ENCODE measurements around the gene ARSK. TPM values are rescaled to one million over a fixed set of nuclear protein-coding genes. Genes with fewer than 3 reads are reported as not detected.
A peak's percentile ranks its signal among the peaks of the same experiment; 100 is the strongest.

Gene ARSK
- total and polyA plus RNA-seq, 2 of the 13 experiments (the other 11 are each of a cell fraction or from before 2014, with no cell fraction given) = 7.9 TPM

DNA sequence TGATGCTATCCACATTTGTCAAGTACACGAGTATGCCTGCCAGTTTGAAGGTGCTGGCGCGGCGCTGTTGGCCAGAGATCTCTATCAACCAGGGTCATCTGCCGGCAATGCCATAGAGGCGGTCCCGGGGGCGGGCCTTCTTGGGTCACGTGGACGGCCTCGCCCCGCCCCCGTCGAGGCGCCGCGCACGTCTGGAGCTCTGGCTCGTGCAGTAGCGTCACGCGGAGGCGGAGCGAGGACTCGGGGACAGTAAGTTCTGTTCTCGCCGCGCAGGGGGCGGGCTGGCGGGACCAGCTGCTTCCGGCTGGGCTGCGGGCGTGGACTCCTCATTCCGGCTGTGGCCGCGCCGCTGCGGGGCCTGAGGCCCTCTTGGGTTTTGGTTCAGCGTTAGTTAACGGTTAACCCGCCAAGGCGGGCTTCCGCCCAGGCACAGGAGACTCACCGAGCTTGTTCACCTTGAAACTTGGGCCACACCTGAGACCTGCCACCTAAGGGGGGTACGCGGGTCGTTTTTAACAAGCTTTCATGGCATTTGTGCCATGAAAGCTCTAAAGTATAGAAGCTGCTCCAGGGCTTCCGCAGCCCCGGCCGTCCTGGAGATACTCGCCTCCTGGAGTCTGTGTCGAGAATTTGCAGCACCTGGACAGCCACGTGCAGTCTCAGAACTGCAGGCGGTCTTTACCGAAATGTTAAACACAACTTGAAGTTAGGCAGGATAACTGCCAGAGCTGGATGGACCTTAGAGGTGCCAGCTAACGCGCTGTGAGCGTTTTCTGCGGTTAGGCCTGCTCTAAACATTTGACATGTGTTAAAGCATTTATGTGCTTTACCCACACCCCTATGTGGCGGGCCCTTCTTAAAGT is 91.9 kb downstream of the ARSK start, which contains the start of gene RFESD (continued):
- TF ChIP-seq ZMAT3 (CRISPR knock-in tag; conservative IDR thresholded peaks at IDR 0.05) (no peak; the same call in 1 of the 2 replicates), ZNF143 (CRISPR knock-in tag; IDR thresholded peaks at IDR 0.05) (peak; percentile 36; the same call in 1 of the 2 replicates), ARHGAP35 (CRISPR knock-in tag; IDR thresholded peaks at IDR 0.05; ENCODE audit: borderline replicate concordance) (peak; percentile 66; the same call in 1 of the 2 replicates), SRSF9 (IDR thresholded peaks at IDR 0.05; ENCODE audit: borderline replicate concordance, insufficient read depth, low read depth, low read length, poor library complexity, severe bottlenecking) (no peak), KAT8 (CRISPR knock-in tag; IDR thresholded peaks at IDR 0.05) (peak; percentile 92), MIER3 (CRISPR knock-in tag; IDR thresholded peaks at IDR 0.05; ENCODE audit: borderline replicate concordance) (peak; percentile 97), ZSCAN30 (CRISPR knock-in tag; IDR thresholded peaks at IDR 0.05) (0 out of 2 replicates have a peak, but pooled peaks have one; percentile 63), NPAS2 (CRISPR knock-in tag; IDR thresholded peaks at IDR 0.05; ENCODE audit: borderline replicate concordance) (no peak), ZNF44 (CRISPR knock-in tag; IDR thresholded peaks at IDR 0.05) (no peak), IRF2 (CRISPR knock-in tag; IDR thresholded peaks at IDR 0.05) (peak; percentile 79; the same call in 1 of the 2 replicates), HHEX (CRISPR knock-in tag; IDR thresholded peaks at IDR 0.05) (no peak), NR2F6 (IDR thresholded peaks at IDR 0.05) (no peak), NR2F6 (CRISPR knock-in tag; IDR thresholded peaks at IDR 0.05) (peak; percentile 69), NBN (conservative IDR thresholded peaks at IDR 0.05) (no peak), CHCHD3 (CRISPR knock-in tag; IDR thresholded peaks at IDR 0.05) (no peak), SRF (IDR thresholded peaks at IDR 0.05; ENCODE audit: low read depth, low read length) (no peak), FOXK2 (IDR thresholded peaks at IDR 0.05) (no peak), ZC3H13 (CRISPR knock-in tag; IDR thresholded peaks at IDR 0.05) (no peak; the same call in 1 of the 2 replicates), ISX (CRISPR knock-in tag; conservative IDR thresholded peaks at IDR 0.05) (peak; percentile 71; the same call in 1 of the 2 replicates)
- TF ChIP-seq, protein P1, sequence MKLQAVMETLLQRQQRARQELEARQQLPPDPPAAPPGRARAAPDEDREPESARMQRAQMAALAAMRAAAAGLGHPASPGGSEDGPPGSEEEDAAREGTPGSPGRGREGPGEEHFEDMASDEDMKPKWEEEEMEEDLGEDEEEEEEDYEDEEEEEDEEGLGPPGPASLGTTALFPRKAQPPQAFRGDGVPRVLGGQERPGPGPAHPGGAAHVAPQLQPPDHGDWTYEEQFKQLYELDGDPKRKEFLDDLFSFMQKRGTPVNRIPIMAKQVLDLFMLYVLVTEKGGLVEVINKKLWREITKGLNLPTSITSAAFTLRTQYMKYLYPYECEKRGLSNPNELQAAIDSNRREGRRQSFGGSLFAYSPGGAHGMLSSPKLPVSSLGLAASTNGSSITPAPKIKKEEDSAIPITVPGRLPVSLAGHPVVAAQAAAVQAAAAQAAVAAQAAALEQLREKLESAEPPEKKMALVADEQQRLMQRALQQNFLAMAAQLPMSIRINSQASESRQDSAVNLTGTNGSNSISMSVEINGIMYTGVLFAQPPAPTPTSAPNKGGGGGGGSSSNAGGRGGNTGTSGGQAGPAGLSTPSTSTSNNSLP (IDR thresholded peaks at IDR 0.05; ENCODE audit: low read depth, low read length) = no peak
- TF ChIP-seq, protein P2, sequence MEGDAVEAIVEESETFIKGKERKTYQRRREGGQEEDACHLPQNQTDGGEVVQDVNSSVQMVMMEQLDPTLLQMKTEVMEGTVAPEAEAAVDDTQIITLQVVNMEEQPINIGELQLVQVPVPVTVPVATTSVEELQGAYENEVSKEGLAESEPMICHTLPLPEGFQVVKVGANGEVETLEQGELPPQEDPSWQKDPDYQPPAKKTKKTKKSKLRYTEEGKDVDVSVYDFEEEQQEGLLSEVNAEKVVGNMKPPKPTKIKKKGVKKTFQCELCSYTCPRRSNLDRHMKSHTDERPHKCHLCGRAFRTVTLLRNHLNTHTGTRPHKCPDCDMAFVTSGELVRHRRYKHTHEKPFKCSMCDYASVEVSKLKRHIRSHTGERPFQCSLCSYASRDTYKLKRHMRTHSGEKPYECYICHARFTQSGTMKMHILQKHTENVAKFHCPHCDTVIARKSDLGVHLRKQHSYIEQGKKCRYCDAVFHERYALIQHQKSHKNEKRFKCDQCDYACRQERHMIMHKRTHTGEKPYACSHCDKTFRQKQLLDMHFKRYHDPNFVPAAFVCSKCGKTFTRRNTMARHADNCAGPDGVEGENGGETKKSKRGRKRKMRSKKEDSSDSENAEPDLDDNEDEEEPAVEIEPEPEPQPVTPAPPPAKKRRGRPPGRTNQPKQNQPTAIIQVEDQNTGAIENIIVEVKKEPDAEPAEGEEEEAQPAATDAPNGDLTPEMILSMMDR (CRISPR knock-in tag; IDR thresholded peaks at IDR 0.05) = peak; percentile 56
- TF ChIP-seq, protein P3, sequence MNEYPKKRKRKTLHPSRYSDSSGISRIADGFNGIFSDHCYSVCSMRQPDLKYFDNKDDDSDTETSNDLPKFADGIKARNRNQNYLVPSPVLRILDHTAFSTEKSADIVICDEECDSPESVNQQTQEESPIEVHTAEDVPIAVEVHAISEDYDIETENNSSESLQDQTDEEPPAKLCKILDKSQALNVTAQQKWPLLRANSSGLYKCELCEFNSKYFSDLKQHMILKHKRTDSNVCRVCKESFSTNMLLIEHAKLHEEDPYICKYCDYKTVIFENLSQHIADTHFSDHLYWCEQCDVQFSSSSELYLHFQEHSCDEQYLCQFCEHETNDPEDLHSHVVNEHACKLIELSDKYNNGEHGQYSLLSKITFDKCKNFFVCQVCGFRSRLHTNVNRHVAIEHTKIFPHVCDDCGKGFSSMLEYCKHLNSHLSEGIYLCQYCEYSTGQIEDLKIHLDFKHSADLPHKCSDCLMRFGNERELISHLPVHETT (CRISPR knock-in tag; conservative IDR thresholded peaks at IDR 0.05) = no peak
- TF ChIP-seq, protein P4, sequence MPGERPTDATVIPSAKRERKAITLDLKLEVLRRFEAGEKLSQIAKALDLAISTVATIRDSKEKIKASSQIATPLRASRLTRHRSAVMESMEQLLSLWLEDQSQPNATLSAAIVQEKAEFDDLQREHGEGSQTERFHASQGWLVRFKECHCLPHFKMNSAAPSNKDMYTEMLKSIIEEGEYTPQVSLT (CRISPR knock-in tag; IDR thresholded peaks at IDR 0.05; ENCODE audit: borderline replicate concordance, low read depth) = no peak

Data from HepG2 (cell line).